Amniotic stem cell (primary cell): Measurements from ENCODE around the gene CTAG2.
"Not testable (repeated sequence)": the region's sequence is repeated elsewhere in the genome, so short reads cannot be mapped to it uniquely, and the experiment has no call there.

Source experiments
- DNase-seq: peaks from one replicate; lab custom pipeline; 2025; lab: John Stamatoyannopoulos, UW

Gene CTAG2

GRCh38 chrX:154648931-154649330, 4.4 kb downstream of the CTAG2 start:
- no peak for DNase-seq

- DNase-seq, result not testable (repeated sequence)
Observed at GRCh38 chrX:154645745-154646378, 7.5 kb downstream of the CTAG2 start.

- DNase-seq, result not testable (repeated sequence)
Observed at GRCh38 chrX:154643708-154644107, 9.7 kb downstream of the CTAG2 start.

- DNase-seq, result not testable (repeated sequence)
Observed at GRCh38 chrX:154641740-154642139, 11.6 kb downstream of the CTAG2 start.

GRCh38 chrX:154633661-154634060, 19.7 kb downstream of the CTAG2 start:
- not testable (repeated sequence) for DNase-seq

GRCh38 chrX:154630949-154631348, 22.4 kb downstream of the CTAG2 start:
- not testable (repeated sequence) for DNase-seq

- not testable (repeated sequence) for DNase-seq
Observed at GRCh38 chrX:154628960-154629359, 24.4 kb downstream of the CTAG2 start.

- DNase-seq, result not testable (repeated sequence)
Observed at GRCh38 chrX:154620767-154621414, 32.5 kb downstream of the CTAG2 start.

GRCh38 chrX:154619182-154619581, 34.2 kb downstream of the CTAG2 start, which contains the start of gene CTAG1B:
Gene CTAG1B (minus strand): TSS chrX:154619282. CDS start chrX:154619218, 64 bp downstream.
- not testable (repeated sequence) for DNase-seq

- not testable (repeated sequence) for DNase-seq
Observed at GRCh38 chrX:154613586-154613985, 39.8 kb downstream of the CTAG2 start.

- DNase-seq, result not testable (repeated sequence)
Observed at GRCh38 chrX:154611146-154611545, 42.2 kb downstream of the CTAG2 start.

- DNase-seq, result not testable (repeated sequence)
Observed at GRCh38 chrX:154608823-154609222, 44.6 kb downstream of the CTAG2 start.

GRCh38 chrX:154607976-154608375, 45.4 kb downstream of the CTAG2 start:
- DNase-seq, result not testable (repeated sequence)

- DNase-seq, result no peak
Observed at GRCh38 chrX:154607370-154607769, 46.0 kb downstream of the CTAG2 start.

- DNase-seq, result no peak
Observed at GRCh38 chrX:154605566-154605965, 47.8 kb downstream of the CTAG2 start.

- DNase-seq, result peak; percentile 51
Observed at GRCh38 chrX:154603438-154604430, 49.6 kb downstream of the CTAG2 start.

GRCh38 chrX:154602766-154603437, 50.5 kb downstream of the CTAG2 start:
- DNase-seq, result no peak

GRCh38 chrX:154602226-154602625, 51.2 kb downstream of the CTAG2 start:
- DNase-seq, result no peak
